GM18508 (cell line): ENCODE data around the gene UBE2A.
A peak's percentile ranks its signal among the peaks of the same experiment; 100 is the strongest.

Source experiments
- ATAC-seq: cut with Tn5 transposase; IDR thresholded peaks from one replicate; pipeline ENCODE4 v1.9.1; 2021; ENCODE audit warnings: moderate number of reproducible peaks; ENCODE audit not compliant: insufficient read depth, unreplicated experiment

UBE2A gene

GRCh38 chrX:119606280-119607017 is 32.1 kb downstream of the UBE2A start, which contains the start of gene NKRF:
NKRF (minus strand) TSS chrX:119606424.
- peak; percentile 43 for ATAC-seq

- ATAC-seq = no peak
Measured at GRCh38 chrX:119607018-119607389, 32.6 kb downstream of the UBE2A start.

- no peak for ATAC-seq
Measured at GRCh38 chrX:119614776-119615175, 40.4 kb downstream of the UBE2A start.

DNA sequence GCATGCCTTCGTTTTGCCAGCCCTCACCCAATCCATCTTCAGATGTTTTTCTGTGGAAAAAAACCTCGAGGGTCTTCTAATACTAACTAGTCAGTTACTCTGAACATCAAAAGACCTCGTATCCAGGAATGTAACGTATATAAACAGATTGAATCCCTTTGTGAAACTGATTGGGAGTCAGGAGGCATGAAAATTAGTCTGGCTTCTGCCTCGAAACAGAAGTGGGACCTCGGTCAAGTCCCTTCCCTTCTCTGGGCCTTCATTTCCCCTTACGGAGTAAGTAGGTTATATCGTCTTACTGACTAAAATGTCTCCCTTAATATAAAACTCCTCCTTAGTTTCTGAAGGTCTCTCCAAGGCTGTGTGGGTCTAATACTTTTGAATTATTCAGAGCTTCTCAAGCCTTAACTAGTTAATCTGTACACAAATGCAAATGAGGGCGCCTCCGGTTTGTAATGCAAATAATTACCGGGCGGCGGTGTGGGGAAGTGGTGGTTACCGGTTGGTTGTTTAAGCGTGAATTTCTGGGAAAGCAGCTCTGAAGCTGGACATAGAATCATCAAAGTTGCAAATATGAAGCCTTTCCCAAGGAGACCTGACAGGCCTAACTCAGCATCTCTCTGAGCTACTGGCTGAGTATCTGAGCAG is 43.3 kb downstream of the UBE2A start:
- peak; percentile 59 for ATAC-seq

- no peak for ATAC-seq
Measured at GRCh38 chrX:119618439-119618838, 44.1 kb downstream of the UBE2A start.

DNA sequence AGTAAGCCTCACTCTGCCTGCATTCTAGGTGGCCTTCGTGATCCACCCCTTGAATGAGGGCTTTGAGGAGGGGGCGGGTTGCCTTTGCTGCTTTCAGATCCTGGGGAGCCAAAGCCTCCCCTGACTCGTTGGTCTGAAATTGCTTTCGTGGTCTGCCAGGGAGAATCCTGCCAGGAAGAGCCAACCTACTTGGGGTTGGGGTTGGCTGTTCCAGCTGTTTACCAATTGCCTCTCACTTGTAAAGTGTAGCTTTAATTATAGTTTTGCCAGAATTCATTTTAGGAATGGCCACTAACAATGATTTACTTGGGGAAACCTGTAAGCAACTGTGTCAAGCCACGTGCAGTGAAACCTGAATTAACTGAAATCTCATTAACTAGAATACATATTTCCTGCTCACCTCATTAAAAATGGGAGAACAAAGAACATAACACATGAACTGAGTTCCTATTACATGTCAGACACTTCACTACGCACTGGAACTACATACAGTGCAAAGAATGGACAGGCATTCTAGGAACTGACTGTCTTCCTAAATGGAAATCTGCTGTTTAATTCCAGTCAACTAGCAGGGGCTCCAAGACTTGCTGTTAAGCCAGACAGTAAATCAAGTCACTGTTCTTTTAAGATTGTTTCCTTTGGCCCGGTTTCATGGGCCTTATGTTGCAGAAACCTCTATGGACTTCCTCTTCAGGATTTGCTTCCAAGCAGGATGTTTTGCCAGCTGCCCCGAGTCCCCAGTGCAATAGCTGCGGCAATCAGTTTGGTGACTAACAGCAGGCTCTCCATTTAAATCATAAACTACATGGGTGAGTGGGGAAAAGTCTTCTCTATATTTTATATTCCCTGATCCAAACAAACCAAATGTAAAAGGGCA is 48.2 kb downstream of the UBE2A start:
- no peak for ATAC-seq

GRCh38 chrX:119624417-119624816 is 50.1 kb downstream of the UBE2A start:
- no peak for ATAC-seq

DNA sequence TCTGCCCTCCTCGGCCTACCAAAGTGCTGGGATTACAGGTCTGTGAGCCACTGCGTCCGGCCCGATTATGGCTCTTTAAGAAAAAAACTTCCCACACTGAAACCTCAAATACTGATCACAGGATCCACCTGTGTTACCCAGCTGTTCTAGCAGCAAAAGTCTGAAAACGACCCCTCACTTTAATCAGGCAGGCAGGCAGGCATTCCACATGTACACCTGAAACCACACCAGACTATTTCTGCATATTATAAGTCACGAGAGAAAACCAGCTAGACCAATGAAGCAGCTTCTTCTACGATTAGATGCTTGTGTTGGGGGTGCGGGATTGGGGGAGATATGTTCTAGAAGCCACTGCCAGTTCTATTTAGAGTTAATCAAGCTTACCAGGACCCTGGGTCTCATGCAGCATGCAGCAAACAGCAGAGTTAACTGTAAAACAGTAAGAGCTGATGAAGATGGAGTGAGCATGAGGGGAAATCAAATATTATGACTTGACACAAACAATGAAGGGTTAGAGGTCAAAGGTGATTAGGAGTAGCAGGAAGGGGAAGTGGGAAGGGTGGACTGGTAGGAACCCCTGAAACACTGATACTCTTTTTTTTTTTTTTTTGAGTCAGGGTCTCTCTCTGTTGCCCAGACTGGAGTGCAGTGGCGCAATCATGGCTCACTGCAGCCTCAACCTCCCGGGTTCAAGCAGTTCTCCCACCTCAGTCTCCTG is 50.7 kb downstream of the UBE2A start:
- ATAC-seq = no peak

- no peak for ATAC-seq
Measured at GRCh38 chrX:119625843-119626242, 51.5 kb downstream of the UBE2A start.
